Common myeloid progenitor, CD34-positive (primary cell): ENCODE measurements around the gene GCGR.
A peak's percentile ranks its signal among the peaks of the same experiment; 100 is the strongest.

ENCODE experiments used
- CTCF ChIA-PET: fragments of 350-600 bp; sonication (Branson Sonifier 250); formaldehyde crosslinking; loops from one replicate; lab custom pipeline; 2021; ENCODE audit warnings: antibody characterized with exemption; lab: Charles Lee
- POLR2A ChIA-PET: fragments of 350-600 bp; sonication (Branson Sonifier 250); formaldehyde crosslinking; loops from one replicate; lab custom pipeline; 2021; ENCODE audit warnings: antibody characterized with exemption; lab: Charles Lee
- DNase-seq, 3 donors: peaks; one replicate each; pipeline versions ENCODE4 v3.0.0 to v3.0.0-alpha.2; 2013
- H3K27ac ChIP-seq, 2 experiments: 1 replicate in 1 of 2; 2 replicates in 1 of 2; pipeline ENCODE4 v1.7.0; 2013; ENCODE audit warnings: inconsistent platforms in 2 of 2, low read length in 2 of 2, mild to moderate bottlenecking in 2 of 2, low read depth in 1 of 2, moderate library complexity in 1 of 2; ENCODE audit not compliant: severe bottlenecking in 2 of 2, insufficient read depth in 1 of 2, poor library complexity in 1 of 2
- H3K27me3 ChIP-seq, 5 experiments: replicated peaks in 2 of 5; 1 replicate in 3 of 5; 2 replicates in 2 of 5; pipeline versions ENCODE4 v1.6.1 to v1.7.0; 2013; ENCODE audit warnings: low read length in 4 of 5, mild to moderate bottlenecking in 2 of 5, moderate library complexity in 2 of 5, inconsistent platforms in 1 of 5; ENCODE audit not compliant: insufficient read depth in 5 of 5, control insufficient read depth in 4 of 5
- H3K36me3 ChIP-seq, 4 experiments: 1 replicate in 2 of 4; 2 replicates in 2 of 4; pipeline versions ENCODE4 v1.6.1 to v1.7.0; 2013; ENCODE audit warnings: low read length in 3 of 4, control low read depth in 1 of 4, mild to moderate bottlenecking in 1 of 4; ENCODE audit not compliant: control insufficient read depth in 4 of 4, insufficient read depth in 4 of 4
- H3K4me1 ChIP-seq, 4 experiments: 1 replicate in 3 of 4; 2 replicates in 1 of 4; pipeline versions ENCODE4 v1.6.1 to v1.7.1; 2013; ENCODE audit warnings: low read length in 3 of 4, mild to moderate bottlenecking in 3 of 4, control low read depth in 1 of 4, inconsistent platforms in 1 of 4, moderate library complexity in 1 of 4; ENCODE audit not compliant: control insufficient read depth in 4 of 4, insufficient read depth in 4 of 4; ENCODE audit errors: control extremely low read depth in 1 of 4
- H3K4me3 ChIP-seq, 7 experiments: 1 replicate in 4 of 7; 2 replicates in 3 of 7; pipeline versions ENCODE4 v1.5.1 to v1.7.0; 2013; ENCODE audit warnings: mild to moderate bottlenecking in 7 of 7, low read length in 6 of 7, moderate library complexity in 6 of 7, inconsistent platforms in 2 of 7, low read depth in 2 of 7, control low read depth in 1 of 7; ENCODE audit not compliant: insufficient read depth in 4 of 7, control insufficient read depth in 1 of 7; ENCODE audit errors: extremely low read depth in 1 of 7
- H3K9me3 ChIP-seq, 5 experiments: 1 replicate in 4 of 5; 2 replicates in 1 of 5; pipeline versions ENCODE4 v1.6.1 to v1.7.1; 2013; ENCODE audit warnings: low read length in 4 of 5, mild to moderate bottlenecking in 2 of 5, inconsistent platforms in 1 of 5, low read depth in 1 of 5, moderate library complexity in 1 of 5; ENCODE audit not compliant: control insufficient read depth in 4 of 5, insufficient read depth in 2 of 5; ENCODE audit errors: control extremely low read depth in 1 of 5
- WGBS: methylation state at CpG from one replicate; pipeline ENCODE4 v1.1.5; 2013; ENCODE audit not compliant: insufficient coverage; 5-methylcytosine and 5-hydroxymethylcytosine counted together

GCGR gene

DNA sequence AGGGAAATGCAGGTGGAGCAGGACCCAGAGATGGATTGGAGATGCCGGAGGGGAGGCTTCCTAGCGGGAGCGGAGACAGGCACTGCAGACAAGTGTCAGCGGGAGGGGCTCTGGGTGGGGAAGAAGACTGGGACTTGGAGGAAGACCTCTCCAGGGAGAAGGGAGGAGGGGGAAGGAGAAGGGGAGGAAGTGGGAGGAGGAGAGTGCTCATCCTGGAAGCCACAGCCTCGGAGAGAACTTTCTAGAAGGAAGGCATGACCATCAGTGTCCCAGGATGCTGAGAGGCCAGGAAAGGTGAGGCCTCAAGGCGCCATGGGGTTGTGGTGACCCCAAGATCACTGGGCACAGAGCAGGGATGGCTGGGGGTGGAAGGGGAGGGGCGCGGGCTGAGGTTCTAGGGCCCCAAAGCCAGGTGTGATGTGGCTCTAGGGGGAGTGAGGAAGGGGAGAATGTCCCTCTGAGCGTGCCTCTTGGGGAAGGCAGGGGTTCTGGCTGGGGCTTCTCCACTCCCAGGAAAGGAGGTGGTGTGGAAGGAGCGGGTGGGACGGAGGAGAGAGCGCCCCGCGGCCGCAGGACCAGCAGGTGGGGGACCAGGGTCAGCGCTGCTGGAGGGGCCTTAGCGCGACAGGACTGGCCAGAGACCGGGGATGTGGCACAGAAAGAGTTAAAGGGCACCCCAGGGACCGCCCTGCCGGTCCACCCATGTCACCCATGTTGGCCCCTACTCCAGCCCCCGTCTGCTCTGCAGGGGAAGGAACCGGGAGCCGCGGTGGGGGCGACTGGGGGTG lies 900 bp upstream of the GCGR start:
- ChIA-PET POLR2A (no interaction called here), CTCF (no interaction called here)
- H3K27me3 ChIP-seq, result peaks cover 3 to 84% (median 30%) of the 10 kb centered on the region in 5 experiments

GRCh38 chr17:81804559-81805399 lies 829 bp downstream of the GCGR start:
- H3K4me3 ChIP-seq, result peak overlapping the region in 1 of 7 experiments; percentile 1
- no peak overlapping the region for H3K27ac ChIP-seq
- H3K36me3 ChIP-seq, result no peaks in the 10 kb centered on the region
- ChIA-PET POLR2A (interaction anchor here (1.1 kb wide), 1 partner anchor 69 kb away, joined by 3 read pairs; no protein-coding TSS in a partner anchor), CTCF (no interaction called here)
- peaks cover 3 to 95% (median 36%) of the 10 kb centered on the region in 5 experiments for H3K27me3 ChIP-seq
- H3K4me1 ChIP-seq, result peaks cover 0 to 16% (median 8%) of the 10 kb centered on the region in 4 experiments
- H3K9me3 ChIP-seq, result peaks cover 0 to 6% (median 3%) of the 10 kb centered on the region in 5 experiments
- 3% methylated on average over 55 of the region's 65 CpGs for WGBS
- DNase-seq, result no peak

More for the DNA sequence above, 900 bp upstream of the GCGR start:
- H3K9me3 ChIP-seq, result peaks cover 0 to 6% (median 5%) of the 10 kb centered on the region in 5 experiments
- WGBS, result 42% methylated on average over 18 of the region's 26 CpGs
- H3K36me3 ChIP-seq, result no peaks in the 10 kb centered on the region
- no peak for DNase-seq
- H3K27ac ChIP-seq, result no peak overlapping the region
- peaks cover 0 to 16% (median 8%) of the 10 kb centered on the region in 4 experiments for H3K4me1 ChIP-seq
- peak overlapping the region in 1 of 7 experiments; percentile 19 for H3K4me3 ChIP-seq

- no peak overlapping the region for H3K4me3 ChIP-seq
- peaks cover 0 to 90% (median 34%) of the 10 kb centered on the region in 5 experiments for H3K27me3 ChIP-seq
- 80% methylated on average over 16 of the region's 18 CpGs for WGBS
- no peak overlapping the region for H3K27ac ChIP-seq
- no peaks in the 10 kb centered on the region for H3K9me3 ChIP-seq
- peaks cover 0 to 16% (median 8%) of the 10 kb centered on the region in 4 experiments for H3K4me1 ChIP-seq
- ChIA-PET CTCF (interaction anchor here (0.6 kb wide), 1 partner anchor 97 kb away, joined by 3 read pairs; no protein-coding TSS in a partner anchor), POLR2A (interaction anchor here (1.1 kb wide), 1 partner anchor 71 kb away, joined by 3 read pairs; no protein-coding TSS in a partner anchor)
- H3K36me3 ChIP-seq, result no peaks in the 10 kb centered on the region
- no peak for DNase-seq
Measured at GRCh38 chr17:81805707-81806460, 1.9 kb downstream of the GCGR start.

DNA sequence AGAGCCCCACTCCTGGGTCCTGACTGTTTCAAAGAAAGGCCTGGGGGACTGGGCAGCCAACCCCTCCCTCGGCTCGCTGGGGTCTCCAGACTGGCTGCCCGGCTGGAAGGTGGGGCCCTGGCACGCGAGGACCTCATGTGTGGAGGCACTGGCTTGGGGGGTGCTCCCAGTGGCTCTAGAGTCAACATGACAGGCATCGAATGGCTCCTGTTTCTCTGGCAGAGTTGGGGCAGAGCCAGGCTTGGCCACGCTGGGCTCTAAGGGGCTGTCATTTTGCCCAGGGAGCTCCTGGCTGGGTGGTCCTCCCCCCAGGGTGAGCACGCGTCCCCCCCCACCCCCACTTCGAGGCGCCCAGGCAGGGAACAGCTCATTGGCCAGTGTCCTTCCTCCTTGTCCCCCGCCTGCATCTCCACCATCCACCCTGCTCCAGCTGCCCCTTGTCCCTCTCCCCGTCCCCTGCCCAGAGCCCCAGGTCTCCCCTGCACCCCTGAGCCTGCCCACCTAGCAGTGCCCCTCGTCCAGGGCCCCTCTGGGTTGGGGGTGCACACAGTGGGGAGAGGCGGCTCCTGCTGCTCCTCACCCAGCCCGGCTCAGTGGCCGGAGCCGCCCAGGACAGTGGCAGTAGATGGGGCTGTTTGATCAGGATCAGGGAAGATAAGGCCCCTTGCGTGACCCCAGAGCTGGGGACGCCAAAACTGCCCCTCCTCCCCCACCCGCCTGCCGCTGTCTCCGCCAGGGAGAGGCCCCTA lies 2.7 kb downstream of the GCGR start:
- H3K27me3 ChIP-seq, result peaks cover 0 to 90% (median 31%) of the 10 kb centered on the region in 5 experiments
- H3K4me1 ChIP-seq, result peaks cover 0 to 16% (median 8%) of the 10 kb centered on the region in 4 experiments
- H3K36me3 ChIP-seq, result no peaks in the 10 kb centered on the region
- WGBS, result 30% methylated on average over 17 of the region's 23 CpGs
- POLR2A ChIA-PET, result no interaction called here
- no peak overlapping the region for H3K4me3 ChIP-seq
- no peak for DNase-seq
- CTCF ChIA-PET, result interaction anchor here (0.6 to 2.5 kb wide), 2 partner anchors 68 to 71 kb away, joined by 3 to 10 read pairs; no protein-coding TSS in a partner anchor
- H3K27ac ChIP-seq, result no peak overlapping the region
- H3K9me3 ChIP-seq, result no peaks in the 10 kb centered on the region

DNA sequence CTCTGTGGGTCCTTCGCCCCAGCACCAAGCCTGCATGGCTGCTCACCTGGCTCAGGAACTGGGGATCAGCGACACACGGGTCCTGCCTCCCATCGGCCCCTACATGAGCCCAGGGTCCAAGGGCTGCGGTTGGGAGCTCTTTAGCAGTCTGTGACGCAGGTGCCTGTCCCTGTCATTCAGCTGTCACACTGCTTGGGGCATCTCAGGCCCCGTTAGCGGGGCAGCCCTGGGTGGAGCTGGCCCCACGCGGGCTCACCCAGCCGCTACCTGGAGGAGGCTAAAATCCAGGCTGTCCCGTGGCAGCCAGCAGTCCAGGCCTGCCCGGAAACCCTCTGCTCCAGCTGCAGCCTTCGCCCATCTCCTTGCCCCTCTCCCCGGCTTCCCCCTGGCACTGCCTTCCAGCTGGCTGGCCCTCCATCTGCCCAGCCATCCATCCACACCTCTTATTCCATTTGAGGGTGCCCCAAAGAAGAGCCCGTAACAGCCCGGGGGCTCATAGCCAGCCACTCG lies 3.3 kb downstream of the GCGR start:
- no peaks in the 10 kb centered on the region for H3K36me3 ChIP-seq
- ChIA-PET CTCF (interaction anchor here (0.6 to 2.5 kb wide), 2 partner anchors 68 to 72 kb away, joined by 3 to 10 read pairs; no protein-coding TSS in a partner anchor), POLR2A (interaction anchor here (1.1 kb wide), 1 partner anchor 12 kb away, joined by 4 read pairs; no protein-coding TSS in a partner anchor)
- peaks cover 0 to 16% (median 8%) of the 10 kb centered on the region in 4 experiments for H3K4me1 ChIP-seq
- WGBS, result 63% methylated on average over 14 of the region's 18 CpGs
- DNase-seq, result no peak
- H3K27ac ChIP-seq, result no peak overlapping the region
- peaks cover 0 to 83% (median 27%) of the 10 kb centered on the region in 5 experiments for H3K27me3 ChIP-seq
- no peaks in the 10 kb centered on the region for H3K9me3 ChIP-seq
- no peak overlapping the region for H3K4me3 ChIP-seq
